HG03045 (cell line): ENCODE measurements around the gene PCSK6.

Source experiments
- ATAC-seq: cut with Tn5 transposase; IDR thresholded peaks from one replicate; pipeline ENCODE4 v1.9.1; 2021; ENCODE audit warnings: mild to moderate bottlenecking, moderate library complexity; ENCODE audit not compliant: unreplicated experiment

PCSK6 gene

GRCh38 chr15:101448336-101448735, 41.2 kb downstream of the PCSK6 start:
- ATAC-seq = no peak

- ATAC-seq = no peak
These were observed 41.9 kb downstream of the PCSK6 start for GRCh38 chr15:101447561-101448071.

- ATAC-seq = no peak
These were observed 42.4 kb downstream of the PCSK6 start for GRCh38 chr15:101447168-101447533.

GRCh38 chr15:101446518-101447167, 42.9 kb downstream of the PCSK6 start:
- no peak for ATAC-seq

GRCh38 chr15:101445562-101446517, 43.7 kb downstream of the PCSK6 start:
- ATAC-seq = no peak

GRCh38 chr15:101444807-101445508, 44.5 kb downstream of the PCSK6 start:
- ATAC-seq = no peak

- ATAC-seq = no peak
These were observed 45.5 kb downstream of the PCSK6 start for GRCh38 chr15:101444015-101444414.

- no peak for ATAC-seq
These were observed 47.2 kb downstream of the PCSK6 start for GRCh38 chr15:101442272-101442671.

- ATAC-seq = no peak
These were observed 47.8 kb downstream of the PCSK6 start for GRCh38 chr15:101441696-101442095.

GRCh38 chr15:101440846-101441590, 48.5 kb downstream of the PCSK6 start:
- no peak for ATAC-seq

- ATAC-seq = no peak
These were observed 49.6 kb downstream of the PCSK6 start for GRCh38 chr15:101439920-101440319.

GRCh38 chr15:101439285-101439919, 50.1 kb downstream of the PCSK6 start:
- ATAC-seq = no peak

GRCh38 chr15:101438482-101439284, 50.8 kb downstream of the PCSK6 start:
- ATAC-seq = no peak

GRCh38 chr15:101437618-101438481, 51.7 kb downstream of the PCSK6 start:
- ATAC-seq = no peak

- no peak for ATAC-seq
These were observed 52.3 kb downstream of the PCSK6 start for GRCh38 chr15:101437209-101437608.

- no peak for ATAC-seq
These were observed 53.0 kb downstream of the PCSK6 start for GRCh38 chr15:101436526-101436925.

- no peak for ATAC-seq
These were observed 53.7 kb downstream of the PCSK6 start for GRCh38 chr15:101435761-101436160.
